ENCODE data around the gene C2CD2L. TPM values are rescaled to one million over a fixed set of nuclear protein-coding genes. Genes with fewer than 3 reads are reported as not detected.

The C2CD2L gene
- 5.8 and 8.6 TPM in 2 replicates for total RNA-seq

DNA sequence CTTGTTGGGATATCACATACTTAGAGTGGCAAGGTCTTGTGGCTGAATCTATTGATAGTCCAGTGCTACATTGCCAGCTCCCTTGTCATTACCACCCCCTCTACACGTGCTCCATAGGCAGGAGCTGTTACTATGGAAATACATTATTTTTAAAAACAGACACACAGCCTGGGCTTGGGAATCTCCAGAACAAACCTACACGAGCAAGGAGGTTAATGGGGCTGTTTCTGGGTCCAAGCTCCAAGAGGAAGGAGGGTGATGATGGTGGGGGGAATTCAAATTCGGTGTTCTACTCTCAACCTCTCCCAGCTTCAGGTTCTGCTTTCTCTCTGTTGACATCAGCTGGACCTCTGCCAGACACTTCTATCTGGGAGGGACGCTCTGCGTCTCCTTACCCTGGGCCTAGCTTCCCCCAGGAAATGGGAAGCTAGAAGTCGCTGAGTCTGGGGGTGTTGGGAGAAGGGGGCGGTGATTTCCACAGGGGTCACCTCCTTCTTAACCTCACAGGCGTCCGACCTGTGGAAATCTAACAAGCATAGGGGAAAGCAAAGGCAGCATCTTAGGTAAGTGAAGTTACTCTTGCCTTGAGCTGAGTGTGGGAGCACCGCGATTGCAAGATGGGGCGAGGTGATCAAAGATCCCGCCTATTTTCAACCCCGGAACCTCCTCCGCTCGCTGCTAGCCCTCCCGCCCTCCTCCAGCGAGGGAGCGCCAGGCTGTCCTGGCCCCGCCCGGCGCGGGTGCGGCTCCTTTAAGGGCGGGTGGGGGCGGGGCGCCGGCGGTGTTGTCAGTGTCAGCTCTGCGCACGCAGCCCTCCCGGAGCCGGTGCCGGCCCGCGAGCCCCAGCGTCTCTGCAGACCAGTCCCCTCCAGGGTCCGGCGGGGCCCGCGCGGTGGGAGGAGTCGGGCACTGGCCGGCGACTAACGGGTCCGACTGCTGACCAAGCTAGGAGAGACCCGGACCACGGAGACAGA lies at the start of gene C2CD2L:
Gene C2CD2L (plus strand): TSS at position 781 of the 974 bp plus-strand sequence. CDS start 398 bp downstream, outside the sequence.

DNA sequence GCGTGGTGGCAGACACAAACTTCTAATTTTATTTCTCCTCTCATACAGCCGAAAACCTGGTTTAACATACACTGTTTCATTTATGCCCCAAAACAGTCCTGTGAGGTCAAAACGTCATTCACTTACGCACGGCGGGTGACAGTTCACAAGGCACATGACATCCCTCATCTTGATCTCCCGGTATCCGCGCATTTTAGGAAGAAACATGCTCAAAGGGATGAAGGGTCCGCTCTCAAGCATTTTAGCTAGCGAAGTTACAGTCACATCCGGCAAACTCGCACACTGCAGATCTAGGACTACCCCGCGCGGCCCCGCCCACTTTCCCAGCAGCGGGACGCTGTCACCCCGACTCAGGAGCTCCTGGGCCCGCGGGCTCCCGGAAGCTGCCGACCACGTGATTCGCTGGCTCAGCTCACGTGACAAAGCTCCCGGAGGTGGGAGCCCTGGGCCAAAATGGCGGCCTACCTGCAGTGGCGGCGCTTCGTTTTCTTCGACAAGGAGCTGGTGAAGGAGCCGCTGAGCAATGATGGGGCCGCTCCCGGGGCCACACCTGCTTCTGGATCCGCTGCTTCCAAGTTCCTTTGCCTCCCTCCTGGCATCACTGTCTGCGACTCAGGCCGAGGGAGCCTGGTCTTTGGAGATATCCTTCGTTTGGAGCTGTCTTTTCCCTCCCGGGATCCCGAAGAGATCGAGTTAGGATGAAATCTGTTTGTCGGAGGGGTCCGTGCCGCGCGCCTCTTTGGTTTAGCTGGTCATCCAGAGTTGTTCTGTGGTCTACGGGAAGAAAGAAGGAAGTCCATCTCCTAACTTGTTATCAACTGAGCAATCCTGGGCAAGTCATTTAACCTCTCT lies 39.5 kb upstream of the C2CD2L start, which contains the start of gene VPS11:
Gene VPS11 (plus strand): TSS at position 448 of the 852 bp plus-strand sequence. CDS start 6 bp downstream, at position 454.

DNA sequence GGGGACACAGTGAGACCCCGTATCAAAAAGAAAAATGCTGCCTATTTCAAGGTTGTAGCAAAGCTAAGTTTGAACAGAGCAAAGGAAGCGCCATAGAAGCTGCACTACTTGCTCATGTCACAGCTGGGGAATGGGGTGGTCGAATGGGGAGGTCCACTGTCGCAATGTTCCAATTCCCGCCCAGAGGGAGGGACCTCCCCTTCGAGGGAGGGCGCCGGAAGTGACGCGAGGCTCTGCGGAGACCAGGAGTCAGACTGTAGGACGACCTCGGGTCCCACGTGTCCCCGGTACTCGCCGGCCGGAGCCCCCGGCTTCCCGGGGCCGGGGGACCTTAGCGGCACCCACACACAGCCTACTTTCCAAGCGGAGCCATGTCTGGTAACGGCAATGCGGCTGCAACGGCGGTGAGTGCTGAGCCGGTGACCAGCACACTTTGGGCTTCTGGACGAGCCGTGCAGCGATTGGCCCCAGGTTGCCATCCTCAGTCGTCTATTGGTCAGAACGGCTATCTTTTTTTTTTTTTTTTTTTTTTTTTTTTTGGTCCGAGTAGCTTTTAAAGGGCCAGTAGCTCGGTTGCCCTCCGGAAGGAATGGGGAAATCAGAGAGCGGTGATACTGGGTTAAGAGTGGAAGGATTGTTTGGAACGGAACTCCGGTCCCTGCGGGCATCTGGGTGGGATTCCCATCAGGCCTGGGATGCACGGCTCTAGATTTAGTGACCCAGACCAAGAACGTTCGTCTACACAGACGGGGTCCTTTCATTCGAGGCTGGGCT lies 22.3 kb upstream of the C2CD2L start, which contains the start of gene HMBS:
Gene HMBS (plus strand): TSS at position 219 of the 774 bp plus-strand sequence. CDS start 153 bp downstream, at position 372.

DNA sequence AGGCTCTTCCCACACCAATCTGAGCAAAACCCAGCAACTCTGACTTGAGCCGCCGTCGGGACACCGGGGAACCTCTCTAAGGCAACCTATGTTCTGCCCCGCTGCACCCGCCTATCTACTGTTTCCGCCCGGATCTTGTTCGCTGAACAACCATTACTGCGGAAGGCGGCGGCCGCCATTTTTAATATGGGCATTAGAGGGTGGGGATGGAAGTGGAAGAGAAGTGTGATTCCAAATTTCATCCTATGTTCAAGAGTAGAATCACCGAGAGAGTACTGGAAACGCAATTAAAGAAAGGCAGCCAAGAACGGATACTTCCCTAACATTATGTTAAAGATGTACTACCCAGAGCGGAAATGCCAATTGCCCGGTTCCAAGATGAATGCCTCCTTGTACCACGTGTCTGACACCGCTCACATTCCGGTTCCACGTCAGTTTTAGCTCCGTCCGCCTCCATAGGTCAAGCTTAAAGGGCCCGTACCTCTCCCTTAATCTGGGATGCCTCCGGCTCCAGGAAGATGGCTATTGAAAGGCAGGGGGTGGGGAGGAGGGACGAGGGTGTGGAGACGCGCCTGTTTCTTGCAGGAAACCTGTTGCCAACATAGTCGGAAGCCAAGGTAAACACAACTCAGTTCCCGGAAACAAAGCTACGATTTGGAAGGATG lies 5.3 kb upstream of the C2CD2L start, which contains the start of gene DPAGT1:
Gene DPAGT1 (minus strand): TSS at position 95 of the 665 bp plus-strand sequence. CDS start 198 bp downstream, outside the sequence.

DNA sequence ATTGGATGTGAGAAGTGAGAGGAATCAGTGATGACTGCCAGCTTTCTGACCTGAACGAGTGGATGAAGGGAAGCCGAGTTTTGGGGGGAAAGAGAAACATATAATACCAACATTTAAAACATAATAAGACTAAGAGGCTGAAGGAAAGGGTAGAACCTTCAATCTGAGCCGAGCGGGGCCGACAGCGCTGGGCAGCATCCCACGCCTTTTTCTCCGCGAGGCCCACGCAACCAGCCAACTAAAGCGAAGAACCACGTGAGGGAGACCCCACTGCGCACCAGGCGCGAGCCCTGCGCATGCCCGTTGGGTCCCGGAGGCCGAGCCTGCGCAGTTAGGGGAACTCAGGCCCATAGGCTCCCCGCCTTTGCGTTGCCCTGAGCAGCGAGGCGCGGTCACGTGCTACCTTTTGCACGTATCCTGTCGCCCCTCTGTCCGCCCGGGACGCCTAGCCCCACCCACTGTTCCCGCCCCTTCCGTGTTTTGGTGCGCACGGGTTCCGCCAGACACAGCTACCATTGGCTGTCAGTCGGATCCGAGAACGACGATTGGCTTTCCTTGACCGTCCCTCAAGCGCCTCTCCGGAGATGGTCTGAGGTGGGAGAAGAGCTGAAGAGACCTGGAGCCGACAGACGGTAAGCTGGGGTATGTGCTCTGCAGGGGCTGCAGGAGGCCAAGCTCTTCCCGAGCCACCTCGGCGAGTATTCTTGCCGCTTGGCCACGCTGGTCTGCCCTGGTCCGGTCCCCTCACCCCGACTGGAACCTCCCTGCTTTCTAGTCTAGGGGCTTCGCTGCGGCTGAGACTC lies 14.1 kb downstream of the C2CD2L start, which contains the start of gene HINFP:
Gene HINFP (plus strand): TSS at position 573 of the 803 bp plus-strand sequence. CDS start 5,365 bp downstream, outside the sequence.

DNA sequence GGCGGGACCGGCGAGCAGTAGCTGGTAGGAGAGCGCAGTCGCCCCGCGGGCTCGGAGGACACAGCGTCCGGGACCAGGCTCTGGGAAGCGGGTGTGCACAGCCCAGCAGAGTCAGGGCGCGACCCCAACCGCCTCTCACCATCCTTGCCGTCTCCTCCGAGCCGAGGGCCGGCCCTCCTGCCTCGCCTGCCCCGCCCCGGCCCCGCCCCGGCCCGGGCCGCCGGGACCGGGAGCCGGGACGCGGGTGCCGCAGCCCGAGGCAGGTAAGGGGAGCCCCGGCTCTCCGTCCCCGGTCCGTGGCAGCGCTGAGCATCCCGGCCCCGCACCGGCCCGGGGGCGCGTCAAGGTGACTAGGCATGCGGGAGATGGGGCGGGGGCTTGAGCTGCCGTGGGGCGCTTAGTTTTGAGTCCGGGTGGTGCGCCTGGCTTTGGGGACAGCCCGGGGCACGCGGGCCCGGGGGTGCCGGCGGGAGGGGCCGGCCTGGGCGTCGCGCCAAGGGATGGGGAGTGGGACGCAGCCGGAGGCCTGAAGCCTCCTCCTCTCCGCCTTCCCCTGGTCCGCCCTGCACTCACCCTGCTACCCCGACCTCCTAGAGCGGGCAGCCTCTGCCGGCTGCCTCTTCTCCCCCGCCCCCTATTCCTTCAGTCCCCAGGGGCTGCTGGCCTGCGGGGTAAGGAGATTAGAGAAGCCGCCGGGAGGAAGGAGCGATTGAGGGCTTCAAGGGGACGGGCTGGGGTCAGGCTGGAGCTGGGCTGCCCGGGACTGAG lies 42.1 kb downstream of the C2CD2L start, which contains the start of gene ABCG4:
Gene ABCG4 (plus strand): TSS at position 35 of the 768 bp plus-strand sequence. CDS start 914 bp downstream, outside the sequence.

Other genes with a start within 250 kb of the C2CD2L start
- gene CXCR5, start 223.5 kb upstream of the C2CD2L start, total RNA-seq: not detected in 2 replicates
- 30.3 and 58.2 TPM in 2 replicates for gene BCL9L, start 181.4 kb upstream of the C2CD2L start, total RNA-seq
- gene UPK2, start 151.0 kb upstream of the C2CD2L start, total RNA-seq: not detected in 2 replicates
- not detected in 2 replicates for gene FOXR1, start 135.6 kb upstream of the C2CD2L start, total RNA-seq
- 7.2 and 12.5 TPM in 2 replicates for gene CENATAC, start 109.2 kb upstream of the C2CD2L start, total RNA-seq
- 1,334 and 1,525 TPM in 2 replicates for gene RPS25, start 89.0 kb upstream of the C2CD2L start, total RNA-seq
- gene TRAPPC4, start 88.6 kb upstream of the C2CD2L start, total RNA-seq: 75.0 and 110 TPM in 2 replicates
- gene SLC37A4, start 76.5 kb upstream of the C2CD2L start, total RNA-seq: 50.4 and 68.5 TPM in 2 replicates
- gene HYOU1, start 50.1 kb upstream of the C2CD2L start, total RNA-seq: 86.6 and 187 TPM in 2 replicates
- 24.4 and 43.9 TPM in 2 replicates for gene VPS11, start 39.5 kb upstream of the C2CD2L start, total RNA-seq
- gene HMBS, start 22.5 kb upstream of the C2CD2L start, total RNA-seq: 38.8 and 62.1 TPM in 2 replicates
- gene DPAGT1, start 5.5 kb upstream of the C2CD2L start, total RNA-seq: 31.8 and 41.1 TPM in 2 replicates
- 10.9 and 32.2 TPM in 2 replicates for gene HINFP, start 14.2 kb downstream of the C2CD2L start, total RNA-seq
- gene ABCG4, start 41.7 kb downstream of the C2CD2L start, total RNA-seq: 0.49 and 1.1 TPM in 2 replicates
- 19.1 and 25.4 TPM in 2 replicates for gene NLRX1, start 61.4 kb downstream of the C2CD2L start, total RNA-seq
- 0.25 TPM in 1 of 2 replicates, not detected in the other for gene NHERF4, start 78.1 kb downstream of the C2CD2L start, total RNA-seq
- 11.9 and 14.0 TPM in 2 replicates for gene CBL, start 99.0 kb downstream of the C2CD2L start, total RNA-seq
- 304 and 613 TPM in 2 replicates for gene MCAM, start 209.8 kb downstream of the C2CD2L start, total RNA-seq
- 21.7 and 39.4 TPM in 2 replicates for gene RNF26, start 227.2 kb downstream of the C2CD2L start, total RNA-seq
- gene C1QTNF5, start 233.5 kb downstream of the C2CD2L start, total RNA-seq: 1.6 and 8.5 TPM in 2 replicates
- not detected in 2 replicates for gene MFRP, start 239.4 kb downstream of the C2CD2L start, total RNA-seq

All from mesangial cell (primary cell).